SH-SY5Y (cell line): ENCODE measurements around the gene SPATA1.

Experiments used
- GATA2 ChIP-seq: IDR thresholded peaks from 2 replicates; pipeline ENCODE4 v1.6.1; 2011; ENCODE audit warnings: mild to moderate bottlenecking, low read depth, low read length
- GATA3 ChIP-seq: IDR thresholded peaks from 2 replicates; pipeline ENCODE4 v1.6.1; 2011; ENCODE audit warnings: low read depth, mild to moderate bottlenecking, low read length, moderate library complexity

GRCh38 chr1:84525779-84526178, 19.6 kb downstream of the SPATA1 start:
- TF ChIP-seq GATA3: no peak
- no peak for TF ChIP-seq GATA2
